NCI-H1694 treated with DMSO at 0.1 percent for 48 hours (cell line): Measurements from ENCODE around the gene NBPF3.

Source experiments
- DNase-seq: peaks from one replicate; lab custom pipeline; 2025; lab: John Stamatoyannopoulos, UW

Gene NBPF3

GRCh38 chr1:21494196-21494595 lies 54.3 kb downstream of the NBPF3 start:
- no peak for DNase-seq

GRCh38 chr1:21495225-21495820 lies 55.4 kb downstream of the NBPF3 start:
- no peak for DNase-seq

GRCh38 chr1:21496063-21496462 lies 56.1 kb downstream of the NBPF3 start:
- DNase-seq = no peak

GRCh38 chr1:21496886-21497285 lies 56.9 kb downstream of the NBPF3 start:
- DNase-seq = no peak

- DNase-seq = no peak
Observed at GRCh38 chr1:21497466-21498061, 57.6 kb downstream of the NBPF3 start.

GRCh38 chr1:21499283-21499950 lies 59.5 kb downstream of the NBPF3 start:
- DNase-seq = no peak

GRCh38 chr1:21503706-21504377 lies 63.9 kb downstream of the NBPF3 start:
- no peak for DNase-seq

GRCh38 chr1:21506804-21507203 lies 66.9 kb downstream of the NBPF3 start:
- no peak for DNase-seq

- no peak for DNase-seq
Observed at GRCh38 chr1:21507511-21508270, 67.8 kb downstream of the NBPF3 start.

GRCh38 chr1:21508580-21509350 lies 68.8 kb downstream of the NBPF3 start:
- peak; percentile 25 for DNase-seq

- DNase-seq = no peak
Observed at GRCh38 chr1:21509351-21510112, 69.6 kb downstream of the NBPF3 start, which contains the start of gene ALPL. TSS of gene ALPL (plus strand) at chr1:21509423. CDS start at chr1:21554082, 44,659 bp downstream.

- no peak for DNase-seq
Observed at GRCh38 chr1:21510113-21510493, 70.2 kb downstream of the NBPF3 start.

- DNase-seq = no peak
Observed at GRCh38 chr1:21510885-21511578, 71.1 kb downstream of the NBPF3 start.

- no peak for DNase-seq
Observed at GRCh38 chr1:21511579-21512522, 71.9 kb downstream of the NBPF3 start.

- no peak for DNase-seq
Observed at GRCh38 chr1:21514245-21514644, 74.3 kb downstream of the NBPF3 start.

GRCh38 chr1:21517161-21517589 lies 77.2 kb downstream of the NBPF3 start:
- DNase-seq = no peak

GRCh38 chr1:21517660-21518480 lies 77.9 kb downstream of the NBPF3 start:
- no peak for DNase-seq
